SKM-1 treated with dmso at 0.1 percent for 144 hours (cell line): ENCODE results near the gene HADHB.
"Not testable (repeated sequence)": the region's sequence is repeated elsewhere in the genome, so short reads cannot be mapped to it uniquely, and the experiment has no call there.

Source experiments
- DNase-seq: peaks from one replicate; lab custom pipeline; 2025; ENCODE audit not compliant: unreplicated experiment; lab: John Stamatoyannopoulos, UW

Gene HADHB

DNA sequence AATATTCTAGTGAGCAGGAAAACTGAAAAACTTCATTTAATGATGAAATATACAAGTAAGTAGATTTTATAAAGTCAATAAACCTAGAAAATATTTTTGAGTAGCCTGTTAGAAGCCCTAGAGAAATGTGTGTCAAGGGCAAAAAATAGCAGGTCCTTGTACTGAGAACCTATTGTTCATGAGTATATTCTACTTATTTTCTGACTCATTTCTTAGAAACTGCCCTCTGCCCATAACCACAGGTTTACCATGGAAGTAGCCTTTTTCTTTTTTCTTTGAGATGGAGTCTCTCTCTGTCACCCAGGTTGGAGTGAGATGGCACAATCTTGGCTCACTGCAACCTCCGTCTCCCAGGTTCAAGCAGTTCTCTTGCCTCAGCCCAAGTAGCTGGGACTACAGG lies 81.8 kb downstream of the HADHB start:
- DNase-seq = no peak

DNA sequence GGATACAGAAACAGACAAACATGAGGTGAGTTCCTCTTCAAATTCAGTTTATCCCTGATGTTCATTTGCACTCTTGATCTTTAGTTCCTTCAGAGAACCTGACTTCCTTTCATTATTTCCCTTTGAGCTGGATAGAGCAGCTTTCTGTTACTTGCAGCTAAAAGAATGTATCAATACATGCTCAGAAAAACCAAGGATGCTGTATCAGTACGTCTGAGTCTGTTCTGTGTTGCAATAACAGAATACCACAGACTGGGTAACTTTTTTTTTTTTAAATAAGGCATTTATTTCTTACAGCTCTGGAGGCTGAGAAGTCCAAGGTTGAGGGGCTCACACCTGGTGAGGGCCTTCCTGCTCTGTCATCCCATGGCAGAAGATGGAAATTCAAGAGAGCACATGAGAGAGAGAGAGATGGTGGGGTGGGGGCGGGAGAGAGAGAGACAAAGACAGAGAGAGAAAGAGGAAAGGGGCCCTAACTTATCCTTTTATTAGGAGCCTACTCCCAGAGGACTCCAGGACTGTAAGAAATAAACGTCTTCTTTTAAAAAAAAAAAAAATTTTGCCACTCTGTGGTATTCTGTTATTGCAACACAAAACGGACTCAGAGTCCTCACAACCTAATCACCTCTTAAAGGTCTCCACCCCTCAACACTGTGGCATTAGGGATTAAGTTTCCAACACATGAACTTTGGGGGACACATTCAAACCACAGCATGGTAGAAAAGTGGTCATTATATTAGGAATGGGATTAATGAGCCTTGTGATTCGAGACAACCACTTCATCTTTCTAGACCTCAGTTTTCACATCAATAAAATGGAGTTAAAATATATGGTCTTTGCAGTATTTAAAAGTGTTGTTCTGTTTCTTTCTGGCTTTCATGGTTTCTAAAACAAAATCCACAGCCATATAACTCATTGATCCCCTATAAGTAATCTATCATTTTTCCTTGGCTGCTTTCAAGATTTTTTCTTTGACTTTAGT lies 82.8 kb downstream of the HADHB start:
- DNase-seq = peak; percentile 77

GRCh38 chr2:26329083-26329482 lies 84.3 kb downstream of the HADHB start:
- not testable (repeated sequence) for DNase-seq

GRCh38 chr2:26330114-26330549 lies 85.4 kb downstream of the HADHB start:
- DNase-seq = peak; percentile 93

- no peak for DNase-seq
Observed at GRCh38 chr2:26330604-26331003, 85.9 kb downstream of the HADHB start.

- not testable (repeated sequence) for DNase-seq
Observed at GRCh38 chr2:26331321-26331720, 86.6 kb downstream of the HADHB start.

GRCh38 chr2:26333293-26333692 lies 88.6 kb downstream of the HADHB start:
- no peak for DNase-seq

DNA sequence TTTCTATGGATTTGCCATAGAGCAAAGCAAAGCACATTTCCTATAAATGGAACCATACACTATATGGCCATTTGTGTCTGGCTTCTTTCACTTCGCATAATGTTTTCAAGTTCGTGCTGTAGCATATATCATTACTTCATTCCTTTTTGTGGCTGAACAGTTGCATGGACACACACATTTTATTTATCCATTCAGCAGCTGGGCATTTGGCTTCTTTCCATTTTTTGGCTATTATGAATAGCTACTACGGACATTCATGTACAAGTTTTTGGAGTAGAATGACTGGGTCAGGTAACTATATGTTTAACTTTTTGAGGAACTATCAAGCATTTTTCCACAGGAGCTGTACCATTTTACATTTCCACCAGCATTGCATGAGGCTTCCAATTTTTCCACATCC lies 90.5 kb downstream of the HADHB start:
- no peak for DNase-seq

GRCh38 chr2:26336719-26337118 lies 92.0 kb downstream of the HADHB start:
- DNase-seq = no peak

GRCh38 chr2:26337298-26337697 lies 92.6 kb downstream of the HADHB start:
- DNase-seq = no peak
